Putamen (tissue), 1 donor: ENCODE data around the gene F7.
A peak's percentile ranks its signal among the peaks of the same experiment; 100 is the strongest.
"Not testable (repeated sequence)": the region's sequence is repeated elsewhere in the genome, so short reads cannot be mapped to it uniquely, and the experiment has no call there.

ENCODE experiments used
- DNase-seq: peaks from one replicate; pipeline ENCODE4 v3.0.0-alpha.2; 2016; ENCODE audit warnings: low spot score

The F7 gene

DNA sequence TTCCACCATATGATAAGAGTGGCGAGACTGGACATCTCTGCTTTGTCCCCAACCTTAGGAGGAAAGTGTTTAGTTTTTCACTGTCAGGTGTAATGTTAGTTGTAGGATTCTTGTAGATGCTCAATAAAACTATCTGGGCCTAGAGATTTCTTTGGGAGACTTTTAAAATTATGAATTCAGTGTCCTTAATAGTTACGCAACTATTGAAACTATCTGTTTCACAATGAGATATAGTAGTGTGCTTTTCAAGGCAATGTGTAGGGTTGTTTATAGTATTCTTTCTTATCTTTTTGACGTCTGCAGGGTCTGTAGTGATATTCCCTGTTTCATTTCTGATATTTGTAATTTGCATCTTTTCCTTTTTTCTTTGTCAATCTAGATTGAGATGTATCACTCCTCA lies 33.2 kb upstream of the F7 start:
- no peak for DNase-seq

DNA sequence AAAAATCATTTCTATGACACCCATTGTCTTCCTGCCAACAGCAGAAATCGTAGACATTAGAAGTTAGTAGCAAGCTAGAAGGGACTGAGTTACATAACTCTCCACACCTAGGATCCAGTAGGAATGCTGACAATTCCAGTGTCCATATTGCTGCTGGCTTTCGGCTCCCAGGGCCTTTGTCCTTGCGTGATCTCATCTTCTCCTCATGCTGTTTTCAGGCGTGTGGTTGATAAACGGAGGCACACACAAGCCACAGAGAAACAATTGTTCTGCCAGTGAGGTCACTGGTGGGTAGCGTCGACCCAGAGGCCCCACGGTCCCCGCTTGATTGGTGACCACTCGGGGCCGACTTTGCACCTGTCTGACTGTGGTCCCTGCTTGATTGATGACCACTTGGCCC lies 31.6 kb upstream of the F7 start:
- DNase-seq = no peak

DNA sequence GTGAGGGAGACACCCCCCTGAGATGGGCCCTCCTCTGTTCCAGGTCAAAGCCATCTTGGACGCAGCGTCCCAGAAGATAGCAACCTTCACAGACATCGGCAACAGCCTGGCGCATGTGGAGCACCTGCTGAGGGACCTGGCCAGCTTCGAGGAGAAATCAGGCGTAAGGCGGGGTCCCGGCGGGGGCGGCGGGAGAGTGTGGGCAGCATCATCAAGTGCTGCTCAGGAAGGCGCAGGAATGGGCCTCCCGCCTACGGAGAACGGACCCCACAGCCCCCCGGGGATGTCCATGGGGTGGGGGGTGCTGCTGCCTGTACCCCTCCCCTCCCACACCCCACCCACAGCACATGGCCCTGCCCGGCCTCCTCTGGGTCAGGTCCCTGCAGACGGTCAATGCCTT lies 31.2 kb upstream of the F7 start:
- no peak for DNase-seq

DNA sequence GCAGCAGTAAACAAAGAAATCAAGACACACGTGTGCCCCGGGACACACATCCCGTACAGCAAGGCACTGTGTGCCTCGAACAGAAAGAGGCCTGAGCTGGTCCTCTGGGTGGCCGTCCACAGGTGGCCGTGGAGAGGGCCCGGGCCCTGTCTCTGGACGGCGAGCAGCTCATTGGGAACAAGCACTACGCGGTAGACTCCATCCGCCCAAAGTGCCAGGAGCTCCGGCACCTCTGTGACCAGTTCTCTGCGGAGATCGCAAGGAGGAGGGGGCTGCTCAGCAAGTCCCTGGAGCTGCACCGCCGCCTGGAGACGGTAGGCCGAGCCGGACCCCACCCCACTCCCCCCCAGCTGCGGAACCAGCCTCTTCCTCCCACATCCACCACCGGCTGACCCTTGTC lies 30.7 kb upstream of the F7 start:
- DNase-seq = no peak

DNA sequence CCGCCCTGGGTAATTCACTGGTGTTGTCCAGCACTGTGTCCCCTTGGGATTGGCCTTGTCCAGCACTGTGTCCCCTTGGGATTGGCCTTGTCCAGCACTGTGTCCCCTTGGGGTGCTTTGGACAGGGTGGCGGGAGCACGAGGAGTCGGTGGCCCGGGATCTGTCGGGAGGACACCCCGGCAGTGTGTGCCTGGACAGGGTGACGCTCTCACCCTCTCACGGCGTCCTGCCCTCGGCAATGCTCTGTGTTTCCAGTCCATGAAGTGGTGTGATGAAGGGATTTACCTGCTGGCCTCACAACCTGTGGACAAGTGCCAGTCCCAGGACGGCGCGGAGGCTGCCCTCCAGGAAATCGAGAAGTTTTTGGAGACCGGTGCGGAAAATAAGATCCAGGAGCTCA lies 29.9 kb upstream of the F7 start:
- DNase-seq = no peak

DNA sequence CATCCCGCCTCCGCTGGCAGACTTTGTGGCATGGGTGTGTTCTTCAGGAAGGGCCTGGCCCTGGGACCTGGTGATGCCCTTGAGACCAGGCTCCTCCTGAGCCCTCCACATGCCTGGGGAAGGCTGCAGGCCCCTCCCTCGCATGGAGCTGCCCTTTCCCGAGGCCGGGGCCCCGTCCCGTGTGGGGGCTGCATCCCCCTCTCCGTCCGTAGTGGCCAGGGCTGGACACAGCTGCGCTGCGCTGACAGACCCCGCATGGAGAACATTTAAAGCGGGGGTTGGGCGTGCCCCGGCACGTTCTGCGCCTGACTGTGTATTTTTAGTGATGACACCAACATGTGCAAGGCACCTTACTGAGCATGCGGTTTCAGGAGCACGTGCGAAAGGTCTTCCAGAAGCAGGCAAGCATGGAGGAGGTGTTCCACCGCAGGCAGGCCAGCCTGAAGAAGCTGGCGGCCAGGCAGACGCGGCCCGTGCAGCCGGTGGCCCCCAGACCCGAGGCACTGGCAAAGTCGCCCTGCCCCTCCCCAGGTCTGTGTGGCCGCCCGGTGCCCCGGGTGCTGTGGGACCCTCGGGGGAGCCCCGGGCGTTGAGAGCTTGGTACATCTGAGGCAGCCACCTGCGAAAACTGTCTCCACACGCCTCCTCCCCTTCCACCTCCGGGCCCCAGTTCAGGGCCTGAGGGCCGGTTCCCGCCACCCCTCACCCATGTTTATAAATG lies 28.8 kb upstream of the F7 start:
- DNase-seq = no peak

DNA sequence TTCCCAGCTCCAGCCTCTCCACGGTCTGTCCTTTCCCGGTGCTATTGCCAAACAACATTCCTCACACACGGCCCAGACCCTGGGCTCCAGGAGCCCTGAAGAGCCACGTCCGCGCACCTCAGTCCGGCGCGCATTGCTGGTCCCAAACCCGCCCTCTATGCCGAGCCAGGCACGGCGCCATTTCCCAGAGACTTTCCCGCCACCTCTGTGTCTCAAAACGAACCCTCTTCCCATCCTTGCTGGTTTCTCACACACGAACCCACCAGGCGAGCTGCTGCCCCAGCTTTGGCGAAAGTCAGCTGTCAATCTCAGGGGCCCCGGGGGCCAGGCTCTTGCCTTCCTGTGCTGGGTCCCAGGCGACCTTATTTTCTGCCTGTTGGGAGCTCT lies 28.0 kb upstream of the F7 start:
- no peak for DNase-seq

DNA sequence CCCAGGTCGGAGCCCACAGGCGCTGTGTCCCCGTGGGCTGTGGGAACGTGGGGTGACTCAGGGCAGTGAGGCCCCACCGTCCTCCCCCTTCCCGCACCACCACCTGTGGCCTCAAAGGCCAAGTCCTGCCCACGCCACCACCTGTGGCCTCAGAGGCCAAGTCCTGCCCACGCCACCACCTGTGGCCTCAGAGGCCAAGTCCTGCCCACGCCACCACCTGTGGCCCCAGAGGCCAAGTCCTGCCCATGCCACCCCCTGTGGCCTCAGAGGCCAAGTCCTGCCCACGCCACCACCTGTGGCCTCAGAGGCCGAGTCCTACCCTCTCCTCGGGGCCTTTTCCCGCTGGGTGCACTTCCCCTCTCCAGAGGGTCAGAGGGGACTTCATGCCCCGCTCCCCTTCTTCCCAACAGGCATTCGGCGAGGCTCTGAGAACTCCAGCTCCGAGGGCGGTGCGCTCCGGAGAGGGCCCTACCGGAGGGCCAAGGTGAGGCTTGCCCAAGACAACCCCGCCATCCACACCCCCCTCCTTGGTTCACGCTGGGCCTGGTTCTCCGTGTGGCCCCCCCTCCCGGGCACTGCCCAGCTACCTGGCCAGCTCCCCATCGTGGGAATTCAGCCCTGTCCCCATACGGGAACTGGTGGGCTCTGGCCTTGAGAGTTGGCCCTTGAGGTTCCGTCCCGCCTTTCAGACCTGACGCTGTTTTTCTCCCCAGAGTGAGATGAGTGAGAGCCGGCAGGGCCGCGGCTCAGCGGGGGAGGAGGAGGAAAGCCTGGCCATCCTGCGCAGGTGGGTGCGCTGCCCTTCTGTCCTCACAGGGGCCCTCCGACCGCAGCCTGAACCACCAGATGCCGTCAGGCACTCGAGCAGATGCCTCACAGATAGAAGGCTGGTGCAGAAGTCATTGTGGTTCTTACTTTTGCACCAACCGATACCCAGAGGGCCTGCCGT lies 27.4 kb upstream of the F7 start:
- no peak for DNase-seq

DNA sequence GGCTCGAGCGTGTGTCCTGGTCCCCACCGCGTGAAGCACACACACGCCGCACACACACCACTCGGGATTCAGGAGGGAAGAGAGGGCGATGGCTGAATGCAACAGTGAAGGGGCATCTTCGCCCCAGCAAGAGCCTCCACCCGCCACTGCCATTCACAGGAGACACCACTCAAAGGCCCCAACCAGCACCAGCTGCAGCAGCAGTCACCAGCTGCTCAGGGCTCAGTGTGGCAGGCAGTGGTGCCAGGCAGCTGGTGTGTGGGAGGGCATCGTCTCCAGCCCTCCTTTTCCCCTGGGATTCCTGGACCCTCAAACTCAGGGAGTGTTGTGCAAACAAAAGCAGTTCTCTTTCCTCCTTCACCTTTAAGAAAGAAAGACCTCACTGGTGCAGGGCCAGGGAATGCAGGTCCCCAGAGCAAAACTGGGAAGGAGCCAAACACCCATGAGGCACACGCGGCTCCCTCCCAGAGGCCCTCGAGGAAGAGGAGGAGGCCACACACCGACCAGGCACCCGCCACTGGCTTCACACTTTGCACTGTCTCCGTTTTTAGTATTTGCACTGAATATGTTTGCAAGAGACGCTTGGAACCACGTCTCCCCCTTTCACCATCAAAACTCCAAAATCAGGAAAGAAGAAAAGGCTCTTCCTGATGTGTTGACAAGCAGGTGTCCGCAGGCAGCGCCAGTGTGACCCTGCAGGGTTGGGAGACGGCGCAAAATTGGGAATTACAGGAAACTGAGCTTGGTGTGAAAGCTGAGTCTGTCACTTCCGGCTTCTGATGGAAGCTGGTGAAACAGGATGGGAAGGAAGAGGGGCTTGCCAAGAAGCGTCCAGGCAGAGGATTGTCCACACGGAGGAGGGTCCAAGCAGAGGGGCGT lies 26.4 kb upstream of the F7 start:
- peak; percentile 64 for DNase-seq

DNA sequence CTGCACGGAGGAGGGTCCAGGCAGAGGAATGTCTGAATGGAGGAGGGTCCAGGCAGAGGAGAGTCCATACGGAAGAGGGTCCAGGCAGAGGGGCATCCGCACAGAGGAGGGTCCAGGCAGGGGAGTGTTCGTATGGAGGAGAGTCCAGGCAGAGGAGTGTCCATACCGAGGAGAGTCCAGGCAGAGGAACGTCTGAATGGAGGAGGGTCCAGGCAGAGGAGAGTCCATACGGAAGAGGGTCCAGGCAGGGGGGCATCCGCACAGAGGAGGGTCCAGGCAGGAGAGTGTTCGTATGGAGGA lies 25.9 kb upstream of the F7 start:
- not testable (repeated sequence) for DNase-seq

DNA sequence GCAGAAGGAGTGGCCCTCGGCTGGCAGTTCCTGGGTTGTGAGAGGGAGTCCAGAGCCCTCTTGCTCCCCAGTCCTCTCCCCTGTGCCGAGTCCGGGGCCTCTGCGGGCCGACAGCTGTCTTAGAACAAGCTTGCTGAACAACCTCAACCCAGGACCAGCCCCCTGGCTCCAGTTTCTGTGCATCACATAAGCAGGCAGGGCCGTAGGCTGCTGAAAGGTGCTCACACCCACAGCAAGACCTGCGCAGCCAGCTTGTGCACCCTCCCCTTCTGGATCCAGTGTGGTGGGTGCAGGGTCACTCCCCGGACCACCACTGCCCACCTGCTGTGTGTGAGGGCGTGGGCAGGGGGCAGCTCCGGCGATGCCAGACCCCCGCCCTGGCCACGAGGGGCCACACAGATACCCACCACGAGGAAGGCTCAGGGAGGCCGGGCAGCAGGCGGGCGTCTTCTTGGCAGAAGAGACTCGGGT lies 25.2 kb upstream of the F7 start:
- no peak for DNase-seq

DNA sequence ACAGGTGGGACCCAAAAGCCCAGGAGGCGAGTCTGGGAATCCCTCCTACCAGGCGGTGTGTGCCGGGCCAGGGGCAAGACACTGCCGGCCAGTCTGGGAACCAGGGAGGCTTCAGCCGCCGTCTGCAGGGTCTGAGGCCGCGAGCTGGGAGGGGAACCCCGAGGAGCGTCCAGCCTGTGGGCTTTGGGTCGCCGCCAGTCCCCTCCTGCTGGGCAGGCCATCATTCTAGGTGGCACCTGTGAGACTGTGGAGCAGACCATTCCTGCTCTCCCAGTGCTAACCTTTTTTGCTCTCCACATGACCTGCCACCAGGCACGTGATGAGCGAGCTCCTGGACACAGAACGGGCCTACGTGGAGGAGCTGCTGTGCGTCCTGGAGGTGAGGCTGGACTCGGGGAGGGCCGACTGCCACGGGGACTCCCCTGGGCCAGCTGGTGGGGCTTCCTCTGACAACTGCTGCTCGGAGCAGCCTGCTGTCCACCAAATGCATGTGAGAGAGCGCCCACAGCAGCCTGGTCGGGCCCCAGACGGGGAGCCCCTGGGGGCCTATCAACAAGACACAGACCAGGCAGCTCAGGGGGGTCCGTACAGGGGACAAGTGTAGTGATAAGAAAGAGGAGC lies 24.6 kb upstream of the F7 start:
- no peak for DNase-seq

DNA sequence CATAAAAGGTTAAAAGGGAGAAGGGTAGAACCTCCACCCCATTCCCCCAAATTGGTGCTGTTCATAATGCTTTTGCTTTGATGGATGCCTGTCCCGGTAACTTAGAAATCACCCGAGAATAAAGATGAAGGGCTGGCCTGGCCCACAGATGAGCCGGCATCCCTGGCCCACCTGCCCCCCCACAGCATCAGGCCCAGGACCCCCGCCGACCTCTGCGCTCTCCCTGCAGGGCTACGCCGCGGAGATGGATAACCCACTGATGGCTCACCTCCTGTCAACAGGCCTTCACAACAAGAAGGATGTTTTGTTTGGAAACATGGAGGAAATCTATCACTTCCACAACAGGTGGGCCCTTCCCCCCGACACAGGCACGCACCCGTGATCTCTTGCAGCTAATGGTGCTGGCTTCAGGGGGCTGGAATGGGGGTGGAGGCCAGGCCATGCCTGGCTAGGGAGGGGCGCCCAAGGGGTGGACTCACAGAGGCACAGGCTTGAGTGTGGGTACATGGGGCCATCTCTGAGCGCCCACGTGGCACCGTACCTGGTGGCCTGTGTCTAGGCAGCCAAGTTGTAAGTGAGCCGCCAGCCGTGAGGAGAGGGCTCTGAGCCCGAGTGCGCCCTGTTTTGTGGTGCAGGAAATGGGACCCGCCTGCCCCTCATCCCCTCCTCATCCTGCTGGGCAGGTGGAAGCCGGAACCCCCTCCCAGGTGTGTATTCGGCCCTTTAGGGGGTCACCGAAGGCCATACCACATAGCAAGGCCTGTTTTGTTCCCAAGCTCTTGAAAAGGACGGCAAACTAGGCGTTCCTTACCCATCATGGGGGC lies 23.2 kb upstream of the F7 start:
- no peak for DNase-seq

DNA sequence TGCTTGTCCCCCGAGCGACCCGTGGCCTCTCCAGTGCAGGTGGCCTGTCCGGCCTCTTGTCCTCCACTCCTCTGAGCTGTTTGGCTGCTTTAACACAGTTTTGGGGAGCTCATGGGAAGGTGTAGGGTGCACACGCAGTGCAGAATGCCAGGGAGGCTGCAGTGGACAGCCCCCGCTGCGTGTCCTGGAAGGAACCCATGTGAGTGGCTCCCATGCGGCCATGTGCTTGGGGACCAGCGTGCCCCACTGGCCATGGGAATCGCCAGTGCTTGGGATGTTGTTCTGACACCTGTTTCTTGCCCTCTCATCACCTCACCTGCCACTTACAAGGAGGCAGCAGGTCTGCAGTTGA lies 22.6 kb upstream of the F7 start:
- DNase-seq = no peak

DNA sequence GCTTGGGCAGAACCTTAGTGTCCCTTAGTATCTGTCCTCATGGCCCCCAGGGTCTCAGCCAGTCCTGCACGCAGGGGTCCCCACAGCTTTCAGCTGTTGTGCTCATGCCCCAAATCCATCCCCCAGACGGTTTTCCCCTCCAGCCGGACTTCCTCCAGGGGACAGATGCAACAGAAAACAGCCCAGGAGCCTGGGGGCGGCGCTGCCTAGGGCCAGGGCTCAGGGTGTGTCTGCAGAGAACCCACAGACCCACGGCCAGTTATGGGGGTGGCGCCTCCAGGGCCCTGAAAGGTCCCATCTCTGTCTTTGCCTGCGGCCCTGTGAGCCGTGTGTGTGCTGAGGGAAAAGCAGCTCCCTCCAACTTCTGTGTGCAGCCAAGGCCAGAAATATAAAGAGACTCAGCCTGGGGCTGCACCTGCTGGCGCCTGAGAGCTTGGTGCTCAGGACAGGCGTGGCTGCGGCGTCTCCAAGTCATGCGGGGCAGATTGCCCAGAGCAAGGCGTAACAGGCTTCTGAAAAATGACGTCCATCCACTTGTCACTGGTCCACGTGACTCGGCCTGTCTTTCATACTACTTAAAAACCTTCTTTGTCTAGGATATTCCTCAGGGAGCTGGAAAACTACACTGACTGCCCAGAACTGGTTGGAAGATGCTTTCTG lies 22.1 kb upstream of the F7 start:
- DNase-seq = peak; percentile 73

DNA sequence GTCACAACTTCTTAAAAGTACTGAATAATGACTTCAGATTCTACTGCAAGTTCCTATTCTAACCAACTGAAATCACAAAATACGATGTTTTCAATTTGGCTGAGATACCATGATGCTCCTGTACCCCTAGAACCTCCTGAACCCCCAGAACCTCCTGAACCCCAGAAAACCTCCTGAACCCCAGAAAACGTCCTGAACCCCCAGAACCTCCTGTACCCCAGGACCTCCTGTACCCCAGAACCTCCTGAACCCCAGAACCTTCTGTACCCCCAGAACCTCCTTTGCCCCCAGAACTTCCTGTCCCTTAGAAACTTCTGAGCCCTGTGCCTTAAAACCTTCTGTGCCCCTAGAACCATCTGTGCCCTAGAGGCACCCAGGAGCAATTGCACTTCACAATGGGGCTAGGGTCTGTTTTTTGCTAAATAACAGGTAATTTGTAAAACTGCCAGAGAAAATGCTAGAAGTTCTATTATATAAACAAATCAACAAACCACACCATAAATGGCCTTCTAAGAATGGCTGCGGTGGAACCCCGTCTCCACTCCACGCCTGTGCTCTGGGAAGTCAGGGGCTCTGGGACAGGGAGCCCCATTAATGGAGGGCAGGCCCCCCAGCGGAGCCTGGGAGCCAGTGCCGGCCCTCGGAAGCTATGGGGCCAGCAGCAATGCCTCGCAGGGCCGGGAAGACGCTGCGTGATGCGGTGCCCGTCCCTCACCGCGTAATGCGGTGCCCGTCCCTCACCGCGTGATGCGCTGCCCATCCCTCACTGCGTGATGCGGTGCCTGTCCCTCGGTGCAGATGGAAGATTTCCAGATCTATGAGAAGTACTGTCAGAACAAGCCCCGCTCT lies 21.3 kb upstream of the F7 start:
- no peak for DNase-seq

DNA sequence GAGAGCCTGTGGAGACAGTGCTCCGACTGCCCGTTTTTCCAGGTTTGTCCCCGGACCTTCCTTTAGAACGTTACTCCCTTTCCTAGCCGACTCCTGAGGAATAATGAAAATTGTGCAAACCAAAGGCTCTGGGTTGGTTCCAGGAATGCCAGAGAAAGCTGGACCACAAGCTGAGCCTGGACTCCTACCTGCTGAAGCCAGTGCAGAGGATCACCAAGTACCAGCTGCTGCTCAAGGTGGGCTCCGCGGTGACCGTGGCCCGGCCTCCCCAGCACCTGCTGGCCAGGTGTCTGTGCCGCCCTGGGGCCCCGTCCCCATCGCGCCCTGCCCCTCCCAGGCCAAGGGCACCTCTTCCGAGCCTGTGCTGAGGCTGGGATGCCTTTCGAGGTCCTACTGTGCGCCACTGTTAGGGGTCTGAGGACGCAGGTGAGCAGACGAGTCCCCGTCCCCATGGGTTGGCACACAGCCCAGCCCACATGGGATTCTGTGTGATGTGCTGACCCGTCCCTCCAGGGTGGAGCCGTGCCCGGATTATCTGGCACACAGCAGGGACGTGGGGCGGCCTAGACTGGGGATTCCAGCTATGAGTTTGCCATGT lies 20.5 kb upstream of the F7 start:
- DNase-seq = no peak

DNA sequence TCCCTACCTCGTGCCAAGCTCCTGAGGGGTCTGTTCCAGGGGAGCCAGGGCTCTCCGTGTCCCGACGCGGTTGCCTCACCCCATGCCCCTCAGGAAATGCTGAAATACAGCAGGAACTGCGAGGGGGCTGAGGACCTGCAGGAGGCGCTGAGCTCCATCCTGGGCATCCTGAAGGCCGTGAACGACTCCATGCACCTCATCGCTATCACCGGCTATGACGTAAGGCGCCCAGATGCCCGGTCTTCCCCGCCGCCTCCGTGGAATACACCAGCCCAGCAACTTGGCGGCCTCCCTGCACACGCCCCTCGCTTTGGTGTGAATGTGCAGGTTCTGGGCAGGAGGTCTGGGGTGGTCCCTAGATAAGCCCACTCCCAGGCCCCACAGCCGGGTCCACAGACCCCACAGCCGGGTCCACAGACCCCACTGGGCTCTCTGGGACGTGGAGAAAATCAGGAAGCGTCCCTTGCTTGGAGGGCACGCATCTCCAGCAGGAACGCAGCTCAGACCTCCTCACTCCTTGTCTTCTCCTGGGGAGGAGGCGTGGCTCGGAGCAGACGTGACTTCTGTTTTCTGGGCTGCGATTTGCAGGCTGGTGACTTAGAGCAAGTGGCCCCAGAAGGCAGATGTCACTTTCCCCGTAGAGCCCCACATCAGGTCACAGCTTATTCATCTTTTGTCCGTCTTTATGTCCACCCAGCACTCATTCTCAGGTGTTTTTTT lies 19.4 kb upstream of the F7 start:
- DNase-seq = no peak
